K562 (cell line): ENCODE data around the gene PTGES3. TPM values are rescaled to one million over a fixed set of nuclear protein-coding genes. Genes with fewer than 3 reads are reported as not detected.

ENCODE experiments used
- ATAC-seq: fragments of 200-7000 bp; cut with Tn5 transposase; 3 replicates; pipeline ENCODE4 v1.9.1; 2020; ENCODE audit warnings: moderate library complexity
- BruUV-seq: library from RNA; stranded (reverse); fragments of 400-500 nt; replicated peaks from 2 replicates; lab custom pipeline; 2021; lab: Mats Ljungman, UMichigan
- CTCF ChIA-PET: fragments of 300-600 bp; formaldehyde crosslinking; extraction: SDS; loops from one replicate; lab custom pipeline; 2021; ENCODE audit warnings: low intra/inter-chr PET ratio; lab: Yijun Ruan, JAX
- POLR2A ChIA-PET: fragments of 300-600, 350-650 bp; sonication (Branson Sonifier 250); formaldehyde crosslinking; extraction: SDS; loops from one replicate; lab custom pipeline; 2021; ENCODE audit warnings: antibody characterized with exemption, inconsistent platforms; lab: Yijun Ruan, JAX
- DNase-seq, 4 experiments: peaks; one replicate each; pipeline versions ENCODE4 v3.0.0 to v3.0.0-alpha.2; 2011 to 2018; ENCODE audit warnings: low spot score in 3 of 4, mixed read lengths in 3 of 4; ENCODE audit errors: extremely low read depth in 1 of 4
- FAIRE-seq: peaks from 2 replicates; lab custom pipeline; 2011; peaks lifted over from hg19 to GRCh38; lab: Jason Lieb, UNC
- H2AFZ ChIP-seq: 2 replicates; pipeline ENCODE4 v1.6.0; 2011; ENCODE audit warnings: low read depth, low read length, control low read depth, inconsistent platforms
- H3K27ac ChIP-seq: fragments of 200-600 bp; 3 replicates; pipeline ENCODE4 v1.8.0; 2011; ENCODE audit warnings: low read depth, mild to moderate bottlenecking, control low read depth, inconsistent platforms, low read length, moderate library complexity, mixed read lengths; ENCODE audit errors: extremely low read depth
- H3K27me3 ChIP-seq, 2 experiments: fragments of 300-600 bp in 1 of 2; 2 replicates in 1 of 2; 3 replicates in 1 of 2; pipeline versions ENCODE4 v1.6.0 to v1.8.0; 2011; ENCODE audit warnings: inconsistent platforms in 2 of 2, low read length in 2 of 2, mild to moderate bottlenecking in 1 of 2, mixed read lengths in 1 of 2, moderate library complexity in 1 of 2; ENCODE audit not compliant: control insufficient read depth in 2 of 2, insufficient read depth in 2 of 2
- H3K36me3 ChIP-seq: fragments of 300-600 bp; 3 replicates; pipeline ENCODE4 v1.8.0; 2011; ENCODE audit warnings: mild to moderate bottlenecking, low read length, inconsistent platforms; ENCODE audit not compliant: control insufficient read depth, insufficient read depth
- H3K4me1 ChIP-seq, 2 experiments: fragments of 200-600 bp in 1 of 2; replicated peaks in 1 of 2; 2 replicates in 1 of 2; 3 replicates in 1 of 2; pipeline versions ENCODE4 v1.5.1 to v1.8.0; 2011; ENCODE audit warnings: inconsistent platforms in 2 of 2, low read length in 2 of 2, mild to moderate bottlenecking in 1 of 2, mixed read lengths in 1 of 2, moderate library complexity in 1 of 2; ENCODE audit not compliant: control insufficient read depth in 2 of 2, insufficient read depth in 2 of 2
- H3K4me2 ChIP-seq: 2 replicates; pipeline ENCODE4 v1.6.1; 2011; ENCODE audit warnings: low read length, control low read depth, inconsistent platforms, mixed read lengths; ENCODE audit not compliant: insufficient read depth
- H3K4me3 ChIP-seq: fragments of 200-600 bp; sonication (generic), shearing (Covaris generic); 2 replicates; pipeline ENCODE4 v1.5.1; 2016; ENCODE audit warnings: control low read depth, inconsistent platforms
- H3K79me2 ChIP-seq: fragments of 200-600 bp; 3 replicates; pipeline ENCODE4 v1.8.0; 2011; ENCODE audit warnings: low read length, inconsistent platforms; ENCODE audit not compliant: control insufficient read depth, insufficient read depth
- H3K9ac ChIP-seq, 2 experiments: 2 replicates each; pipeline versions ENCODE4 v1.6.0 to v1.6.1; 2011; ENCODE audit warnings: low read depth in 2 of 2, low read length in 2 of 2, control low read depth in 1 of 2, inconsistent platforms in 1 of 2, mild to moderate bottlenecking in 1 of 2, mixed read lengths in 1 of 2; ENCODE audit not compliant: insufficient read depth in 1 of 2
- H3K9me1 ChIP-seq: one replicate; pipeline ENCODE4 v1.6.0; 2011; ENCODE audit warnings: inconsistent platforms, mild to moderate bottlenecking, low read length, moderate library complexity; ENCODE audit not compliant: control insufficient read depth, insufficient read depth
- H3K9me3 ChIP-seq: replicated peaks from 2 replicates; pipeline ENCODE4 v1.5.1; 2011; ENCODE audit warnings: low read depth, low read length, inconsistent platforms; ENCODE audit not compliant: control insufficient read depth, insufficient read depth
- H4K20me1 ChIP-seq: replicated peaks from 2 replicates; pipeline ENCODE4 v1.6.1; 2011; ENCODE audit warnings: low read length, inconsistent platforms, mixed read lengths; ENCODE audit not compliant: control insufficient read depth, insufficient read depth
- BACH1 ChIP-seq: fragments of 200-800 bp; sonication (Bioruptor generic); IDR thresholded peaks from 2 replicates; pipeline ENCODE4 v1.6.1; 2016; ENCODE audit warnings: missing genetic modification characterization, missing compliant biosample characterization
- ELF2 ChIP-seq: fragments of 250-450 bp; sonication (Bioruptor Pico); IDR thresholded peaks from 2 replicates; pipeline ENCODE4 v1.5.0; 2021; ENCODE audit warnings: mild to moderate bottlenecking
- FOXA1 ChIP-seq: fragments of 450-650 bp; IDR thresholded peaks from 2 replicates; pipeline ENCODE4 v1.6.1; 2016; ENCODE audit warnings: mild to moderate bottlenecking, borderline replicate concordance
- RBM17 ChIP-seq: fragments of 200-400 bp; formaldehyde crosslinking; IDR thresholded peaks from 2 replicates; pipeline ENCODE4 v1.6.1; 2017; ENCODE audit warnings: low read depth, mild to moderate bottlenecking, low read length, borderline replicate concordance
- ZC3H11A ChIP-seq: IDR thresholded peaks from 2 replicates; pipeline ENCODE4 v1.6.1; 2012; ENCODE audit warnings: low read depth, low read length, improper control_type of control experiment
- ZSCAN29 ChIP-seq: fragments of 450-650 bp; IDR thresholded peaks from 2 replicates; pipeline ENCODE4 v1.6.1; 2017
- WGBS: fragments of 100-300 bp; shearing (Covaris generic); methylation state at CpG from one replicate; pipeline ENCODE4 v1.1.6; 2016; ENCODE audit warnings: low coverage, mixed read lengths; ENCODE audit not compliant: insufficient coverage; ENCODE audit errors: missing lambda C conversion rate; 5-methylcytosine and 5-hydroxymethylcytosine counted together
- in situ Hi-C: fragments of 300-500 bp; cut with MboI; formaldehyde crosslinking; loops from 4 replicates; pipeline ENCODE4 v1.15.0; 2018; ENCODE audit warnings: inconsistent platforms, mixed read lengths
- intact Hi-C: fragments of 100-400 bp; cut with micrococcal nuclease; formaldehyde crosslinking; loops from 2 replicates; pipeline ENCODE4 v1.14.2; 2022
- polyA plus RNA-seq, 8 experiments: library from polyadenylated mRNA; depleted of rRNA in 4 of 8; stranded (reverse) in 5 of 8; unstranded in 3 of 8; fragments of >200 nt; fragmentation: Nextera tagmentation in 2 of 8; fragmentation: Illumina TruSeq in 1 of 8; extraction: Ambion mirVana in 2 of 8; extraction: Trizol in 1 of 8; gene quantifications; 2 replicates each; pipeline versions ENCODE4 v1.2.1 to v1.2.3, GENCODE V29; 2011 to 2014; ENCODE audit warnings: inconsistent platforms in 1 of 8, missing spikeins in 1 of 8
- total RNA-seq, 7 experiments: library from RNA; depleted of rRNA in 6 of 7; stranded (reverse); fragments of >200 nt in 6 of 7; fragmentation: Illumina TruSeq in 2 of 7; extraction: Trizol in 2 of 7; gene quantifications; 2 replicates each; pipeline versions ENCODE4 v1.2.1 to v1.2.3, GENCODE V29; 2011 to 2021; ENCODE audit warnings: low replicate concordance in 1 of 7
- TF ChIP-seq, protein P1 (sequence below), 2 experiments: fragments of 450-650 bp; IDR thresholded peaks; 2 replicates each; pipeline ENCODE4 v1.6.1; 2018; ENCODE audit warnings: mild to moderate bottlenecking in 2 of 2, low read depth in 1 of 2; ENCODE audit not compliant: partially characterized antibody in 2 of 2
- TF ChIP-seq, protein P2 (sequence below): fragments of 250-450 bp; sonication (Bioruptor Pico); IDR thresholded peaks from 2 replicates; pipeline ENCODE4 v1.8.0; 2022; ENCODE audit warnings: moderate library complexity, mild to moderate bottlenecking, inconsistent platforms

The PTGES3 gene
- total and polyA plus RNA-seq, 9 of the 15 experiments (the other 6 are each of a cell fraction or from before 2014, with no cell fraction given): 163 to 501 (median 213) TPM

DNA sequence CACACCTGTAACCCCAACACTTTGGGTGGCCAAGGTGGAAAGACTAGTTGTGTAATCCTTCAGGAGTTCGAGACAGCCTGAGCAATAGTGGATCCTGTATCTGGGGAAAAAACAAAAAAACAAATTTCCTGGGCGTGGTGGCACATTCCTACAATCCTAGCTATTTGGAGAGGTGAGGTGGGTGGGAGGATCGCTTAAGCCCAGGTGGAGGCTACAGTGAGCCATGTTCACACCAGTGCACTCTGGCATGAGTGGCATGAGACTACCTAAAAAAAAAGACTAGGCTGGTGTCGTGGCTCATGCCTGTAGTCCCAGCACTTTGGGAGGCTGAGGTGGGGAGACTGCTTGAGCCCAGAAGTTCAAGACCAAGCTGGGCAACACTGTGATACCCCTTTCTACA is 17.2 kb downstream of the PTGES3 start:
- intact Hi-C loops (no loop called here), in situ Hi-C loops (no loop called here)
- peaks cover 6 to 25% of the 10 kb centered on the region in 2 experiments; a peak in 4 of 5 replicates for H3K4me1 ChIP-seq
- CTCF ChIA-PET: interaction anchor here (0.6 kb wide), 1 partner anchor 35 kb away, joined by 4 read pairs; no protein-coding TSS in a partner anchor
- peaks cover 81% of the 10 kb centered on the region for H3K79me2 ChIP-seq
- no peak overlapping the region for H3K4me3 ChIP-seq
- WGBS: 93% methylated on average over 4 of the region's 4 CpGs
- DNase-seq: no peak
- H3K27me3 ChIP-seq: no peaks in the 10 kb centered on the region
- TF ChIP-seq, protein P1, sequence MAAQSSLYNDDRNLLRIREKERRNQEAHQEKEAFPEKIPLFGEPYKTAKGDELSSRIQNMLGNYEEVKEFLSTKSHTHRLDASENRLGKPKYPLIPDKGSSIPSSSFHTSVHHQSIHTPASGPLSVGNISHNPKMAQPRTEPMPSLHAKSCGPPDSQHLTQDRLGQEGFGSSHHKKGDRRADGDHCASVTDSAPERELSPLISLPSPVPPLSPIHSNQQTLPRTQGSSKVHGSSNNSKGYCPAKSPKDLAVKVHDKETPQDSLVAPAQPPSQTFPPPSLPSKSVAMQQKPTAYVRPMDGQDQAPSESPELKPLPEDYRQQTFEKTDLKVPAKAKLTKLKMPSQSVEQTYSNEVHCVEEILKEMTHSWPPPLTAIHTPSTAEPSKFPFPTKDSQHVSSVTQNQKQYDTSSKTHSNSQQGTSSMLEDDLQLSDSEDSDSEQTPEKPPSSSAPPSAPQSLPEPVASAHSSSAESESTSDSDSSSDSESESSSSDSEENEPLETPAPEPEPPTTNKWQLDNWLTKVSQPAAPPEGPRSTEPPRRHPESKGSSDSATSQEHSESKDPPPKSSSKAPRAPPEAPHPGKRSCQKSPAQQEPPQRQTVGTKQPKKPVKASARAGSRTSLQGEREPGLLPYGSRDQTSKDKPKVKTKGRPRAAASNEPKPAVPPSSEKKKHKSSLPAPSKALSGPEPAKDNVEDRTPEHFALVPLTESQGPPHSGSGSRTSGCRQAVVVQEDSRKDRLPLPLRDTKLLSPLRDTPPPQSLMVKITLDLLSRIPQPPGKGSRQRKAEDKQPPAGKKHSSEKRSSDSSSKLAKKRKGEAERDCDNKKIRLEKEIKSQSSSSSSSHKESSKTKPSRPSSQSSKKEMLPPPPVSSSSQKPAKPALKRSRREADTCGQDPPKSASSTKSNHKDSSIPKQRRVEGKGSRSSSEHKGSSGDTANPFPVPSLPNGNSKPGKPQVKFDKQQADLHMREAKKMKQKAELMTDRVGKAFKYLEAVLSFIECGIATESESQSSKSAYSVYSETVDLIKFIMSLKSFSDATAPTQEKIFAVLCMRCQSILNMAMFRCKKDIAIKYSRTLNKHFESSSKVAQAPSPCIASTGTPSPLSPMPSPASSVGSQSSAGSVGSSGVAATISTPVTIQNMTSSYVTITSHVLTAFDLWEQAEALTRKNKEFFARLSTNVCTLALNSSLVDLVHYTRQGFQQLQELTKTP (IDR thresholded peaks at IDR 0.05; ENCODE audit: low read depth in 1 of 2, partially characterized antibody in 2 of 2): no peak
- no peak for TF ChIP-seq ELF2
- no peak for TF ChIP-seq BACH1 (tag)
- no peak for TF ChIP-seq FOXA1
- no peak for TF ChIP-seq RBM17
- TF ChIP-seq ZC3H11A: no peak
- no peak for TF ChIP-seq ZSCAN29
- TF ChIP-seq, protein P2, sequence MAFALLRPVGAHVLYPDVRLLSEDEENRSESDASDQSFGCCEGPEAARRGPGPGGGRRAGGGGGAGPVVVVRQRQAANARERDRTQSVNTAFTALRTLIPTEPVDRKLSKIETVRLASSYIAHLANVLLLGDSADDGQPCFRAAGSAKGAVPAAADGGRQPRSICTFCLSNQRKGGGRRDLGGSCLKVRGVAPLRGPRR (CRISPR knock-in tag): no peak
- peaks cover 13% of the 10 kb centered on the region; the same call in 1 of the 2 replicates for H4K20me1 ChIP-seq
- no peak for FAIRE-seq
- no peak overlapping the region for H3K27ac ChIP-seq
- H3K36me3 ChIP-seq: peaks cover 91% of the 10 kb centered on the region
- no TSS peak for BruUV-seq
- H3K9me3 ChIP-seq: no peaks in the 10 kb centered on the region
- H2AFZ ChIP-seq: no peak overlapping the region
- POLR2A ChIA-PET: interaction anchor here (1.0 to 5.1 kb wide), 4 partner anchors 12 to 54 kb away, joined by 3 to 28 read pairs (median 3); partner anchors contain the start of gene NACA
- H3K9me1 ChIP-seq: no peaks in the 10 kb centered on the region
- no peak for ATAC-seq
- H3K9ac ChIP-seq: no peak overlapping the region
- H3K4me2 ChIP-seq: no peak overlapping the region
